HEK293 (cell line): ENCODE data around the gene ITGB1.

ENCODE experiments used
- FEZF1 ChIP-seq: fragments of 450-650 bp; formaldehyde crosslinking; IDR thresholded peaks from 2 replicates; pipeline ENCODE4 v1.5.1; 2016; ENCODE audit warnings: missing biosample characterization, missing genetic modification characterization
- GLIS1 ChIP-seq: fragments of 450-650 bp; formaldehyde crosslinking; IDR thresholded peaks from 2 replicates; pipeline ENCODE4 v1.5.1; 2016; ENCODE audit warnings: missing biosample characterization, missing genetic modification characterization
- IKZF3 ChIP-seq: fragments of 450-650 bp; IDR thresholded peaks from 2 replicates; pipeline ENCODE4 v1.5.0; 2018; ENCODE audit warnings: missing biosample characterization, mild to moderate bottlenecking, missing genetic modification characterization, moderate library complexity
- KLF7 ChIP-seq: fragments of 450-650 bp; formaldehyde crosslinking; IDR thresholded peaks from 2 replicates; pipeline ENCODE4 v1.5.1; 2016; ENCODE audit warnings: missing biosample characterization, missing genetic modification characterization, borderline replicate concordance
- SETDB1 ChIP-seq: IDR thresholded peaks from one replicate; pipeline ENCODE4 v1.6.1; 2017; ENCODE audit warnings: mild to moderate bottlenecking, low read length, moderate library complexity, mixed read lengths; ENCODE audit not compliant: insufficient read length
- WT1 ChIP-seq: fragments of 450-650 bp; formaldehyde crosslinking; IDR thresholded peaks from 2 replicates; pipeline ENCODE4 v1.5.1; 2016; ENCODE audit warnings: missing biosample characterization, missing genetic modification characterization
- ZNF140 ChIP-seq: fragments of 450-650 bp; formaldehyde crosslinking; IDR thresholded peaks from 2 replicates; pipeline ENCODE4 v1.5.1; 2016; ENCODE audit warnings: missing biosample characterization, missing genetic modification characterization
- ZNF146 ChIP-seq: fragments of 450-650 bp; formaldehyde crosslinking; IDR thresholded peaks from 2 replicates; pipeline ENCODE4 v1.5.1; 2016; ENCODE audit warnings: missing biosample characterization, missing genetic modification characterization
- ZNF174 ChIP-seq: fragments of 450-650 bp; formaldehyde crosslinking; IDR thresholded peaks from 2 replicates; pipeline ENCODE4 v1.5.0; 2017; ENCODE audit warnings: missing biosample characterization, mild to moderate bottlenecking, missing genetic modification characterization
- ZNF221 ChIP-seq: fragments of 450-650 bp; formaldehyde crosslinking; IDR thresholded peaks from 2 replicates; pipeline ENCODE4 v1.5.1; 2017; ENCODE audit warnings: missing biosample characterization, missing genetic modification characterization, borderline replicate concordance
- ZNF24 ChIP-seq: fragments of 450-650 bp; formaldehyde crosslinking; IDR thresholded peaks from 2 replicates; pipeline ENCODE4 v1.5.1; 2016; ENCODE audit warnings: missing biosample characterization, missing genetic modification characterization
- ZNF341 ChIP-seq: fragments of 450-650 bp; formaldehyde crosslinking; IDR thresholded peaks from 2 replicates; pipeline ENCODE4; 2016; ENCODE audit warnings: low read depth, missing biosample characterization, missing genetic modification characterization
- ZNF354C ChIP-seq: fragments of 450-650 bp; formaldehyde crosslinking; IDR thresholded peaks from 2 replicates; pipeline ENCODE4 v1.5.1; 2016; ENCODE audit warnings: missing biosample characterization, missing genetic modification characterization, low read depth, borderline replicate concordance
- ZNF423 ChIP-seq: fragments of 450-650 bp; formaldehyde crosslinking; IDR thresholded peaks from 2 replicates; pipeline ENCODE4 v1.5.1; 2016; ENCODE audit warnings: missing biosample characterization, missing genetic modification characterization
- ZNF473 ChIP-seq: fragments of 450-650 bp; formaldehyde crosslinking; IDR thresholded peaks from 2 replicates; pipeline ENCODE4 v1.5.1; 2017; ENCODE audit warnings: missing biosample characterization, missing genetic modification characterization
- ZNF521 ChIP-seq: fragments of 450-650 bp; formaldehyde crosslinking; IDR thresholded peaks from 2 replicates; pipeline ENCODE4 v1.5.1; 2017; ENCODE audit warnings: missing biosample characterization, mild to moderate bottlenecking, missing genetic modification characterization
- ZNF585B ChIP-seq: fragments of 450-650 bp; formaldehyde crosslinking; IDR thresholded peaks from 2 replicates; pipeline ENCODE4 v1.5.1; 2016; ENCODE audit warnings: missing biosample characterization, missing genetic modification characterization
- ZNF623 ChIP-seq: fragments of 450-650 bp; formaldehyde crosslinking; IDR thresholded peaks from 2 replicates; pipeline ENCODE4 v1.5.1; 2016; ENCODE audit warnings: missing biosample characterization, missing genetic modification characterization
- ZNF626 ChIP-seq: fragments of 450-650 bp; sonication (Bioruptor Pico); formaldehyde crosslinking; IDR thresholded peaks from 2 replicates; pipeline ENCODE4 v1.5.1; 2018; ENCODE audit warnings: missing biosample characterization, missing genetic modification characterization, inconsistent platforms
- ZNF707 ChIP-seq: fragments of 450-650 bp; formaldehyde crosslinking; IDR thresholded peaks from 2 replicates; pipeline ENCODE4 v1.5.1; 2016; ENCODE audit warnings: missing biosample characterization, missing genetic modification characterization
- ZNF776 ChIP-seq: fragments of 450-650 bp; formaldehyde crosslinking; IDR thresholded peaks from 2 replicates; pipeline ENCODE4 v1.5.0; 2017; ENCODE audit warnings: missing biosample characterization, missing genetic modification characterization, borderline replicate concordance
- TF ChIP-seq, protein P1 (sequence below): fragments of 450-650 bp; formaldehyde crosslinking; IDR thresholded peaks from 2 replicates; pipeline ENCODE4 v1.5.1; 2016; ENCODE audit warnings: missing biosample characterization, missing genetic modification characterization
- TF ChIP-seq, protein P2 (sequence below): fragments of 450-650 bp; formaldehyde crosslinking; IDR thresholded peaks from 2 replicates; pipeline ENCODE4 v1.5.1; 2017; ENCODE audit warnings: missing biosample characterization, missing genetic modification characterization
- TF ChIP-seq, protein P3 (sequence below): fragments of 450-650 bp; formaldehyde crosslinking; IDR thresholded peaks from 2 replicates; pipeline ENCODE4 v1.5.1; 2017; ENCODE audit warnings: missing biosample characterization, missing genetic modification characterization
- TF ChIP-seq, protein P4 (sequence below): fragments of 450-650 bp; formaldehyde crosslinking; IDR thresholded peaks from 2 replicates; pipeline ENCODE4 v1.5.1; 2016; ENCODE audit warnings: missing biosample characterization, missing genetic modification characterization
- TF ChIP-seq, protein P5 (sequence below): IDR thresholded peaks from 2 replicates; pipeline ENCODE4 v1.6.1; 2011; ENCODE audit warnings: mild to moderate bottlenecking, low read depth, low read length, borderline replicate concordance
- TF ChIP-seq, protein P6 (sequence below): fragments of 450-650 bp; formaldehyde crosslinking; IDR thresholded peaks from 2 replicates; pipeline ENCODE4 v1.5.1; 2016; ENCODE audit warnings: missing biosample characterization, missing genetic modification characterization
- TF ChIP-seq, protein P7 (sequence below): fragments of 450-650 bp; formaldehyde crosslinking; IDR thresholded peaks from 2 replicates; pipeline ENCODE4 v1.5.0; 2017; ENCODE audit warnings: missing biosample characterization, missing genetic modification characterization, borderline replicate concordance

Gene ITGB1

DNA sequence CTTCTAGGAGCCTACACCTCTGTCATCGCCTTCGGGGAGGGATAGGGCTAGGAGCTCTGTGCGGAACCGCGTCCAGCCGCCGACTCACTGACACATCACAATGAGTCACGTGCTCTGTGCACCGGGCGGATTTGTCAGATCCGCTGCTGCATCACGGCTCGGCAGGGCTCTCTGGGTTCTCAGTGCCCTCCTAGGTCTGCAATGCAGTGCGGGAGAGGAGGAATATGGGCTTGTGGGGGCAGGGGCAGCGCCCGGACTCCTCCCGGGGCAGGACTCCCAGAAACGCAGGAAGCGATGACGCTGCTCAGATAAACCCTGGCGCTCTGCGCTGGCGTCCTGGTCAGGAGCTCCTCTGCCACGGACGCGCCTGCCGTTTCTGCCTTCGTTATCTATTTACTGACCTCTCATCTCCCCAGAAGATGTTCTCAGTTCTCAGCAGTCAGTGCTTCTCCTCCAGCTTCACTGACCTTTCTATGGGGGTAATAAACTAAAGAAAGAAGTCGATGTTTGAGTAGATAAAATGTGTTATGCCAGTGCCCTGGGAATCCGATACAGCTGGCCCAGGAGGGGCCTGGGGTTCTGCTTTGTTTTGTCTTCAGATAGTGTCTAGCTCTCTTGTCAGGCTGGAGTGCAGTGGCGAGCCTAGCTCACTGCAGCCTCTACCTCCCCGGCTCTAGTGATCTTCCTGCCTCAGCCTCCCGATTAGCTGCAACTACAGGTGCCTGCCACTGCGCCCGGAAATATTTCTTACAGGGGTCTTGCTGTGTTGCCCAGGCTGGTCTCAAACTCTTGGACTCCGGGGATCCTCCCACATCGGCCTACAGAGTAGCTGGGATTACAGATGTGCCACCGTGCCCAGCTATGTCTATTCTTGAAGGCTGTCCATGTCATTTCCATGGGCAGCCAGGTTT is 22.8 kb upstream of the ITGB1 start (continued):
- no peak for TF ChIP-seq ZNF626 (tag by site-specific recombination)
- TF ChIP-seq, protein P1, sequence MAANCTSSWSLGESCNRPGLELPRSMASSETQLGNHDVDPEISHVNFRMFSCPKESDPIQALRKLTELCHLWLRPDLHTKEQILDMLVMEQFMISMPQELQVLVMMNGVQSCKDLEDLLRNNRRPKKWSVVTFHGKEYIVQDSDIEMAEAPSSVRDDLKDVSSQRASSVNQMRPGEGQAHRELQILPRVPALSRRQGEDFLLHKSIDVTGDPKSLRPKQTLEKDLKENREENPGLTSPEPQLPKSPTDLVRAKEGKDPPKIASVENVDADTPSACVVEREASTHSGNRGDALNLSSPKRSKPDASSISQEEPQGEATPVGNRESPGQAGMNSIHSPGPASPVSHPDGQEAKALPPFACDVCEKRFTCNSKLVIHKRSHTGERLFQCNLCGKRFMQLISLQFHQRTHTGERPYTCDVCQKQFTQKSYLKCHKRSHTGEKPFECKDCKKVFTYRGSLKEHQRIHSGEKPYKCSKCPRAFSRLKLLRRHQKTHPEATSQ (tag by site-specific recombination), result peak; percentile 65; the same call in 1 of the 2 replicates
- TF ChIP-seq ZNF423, result no peak
- TF ChIP-seq, protein P2, sequence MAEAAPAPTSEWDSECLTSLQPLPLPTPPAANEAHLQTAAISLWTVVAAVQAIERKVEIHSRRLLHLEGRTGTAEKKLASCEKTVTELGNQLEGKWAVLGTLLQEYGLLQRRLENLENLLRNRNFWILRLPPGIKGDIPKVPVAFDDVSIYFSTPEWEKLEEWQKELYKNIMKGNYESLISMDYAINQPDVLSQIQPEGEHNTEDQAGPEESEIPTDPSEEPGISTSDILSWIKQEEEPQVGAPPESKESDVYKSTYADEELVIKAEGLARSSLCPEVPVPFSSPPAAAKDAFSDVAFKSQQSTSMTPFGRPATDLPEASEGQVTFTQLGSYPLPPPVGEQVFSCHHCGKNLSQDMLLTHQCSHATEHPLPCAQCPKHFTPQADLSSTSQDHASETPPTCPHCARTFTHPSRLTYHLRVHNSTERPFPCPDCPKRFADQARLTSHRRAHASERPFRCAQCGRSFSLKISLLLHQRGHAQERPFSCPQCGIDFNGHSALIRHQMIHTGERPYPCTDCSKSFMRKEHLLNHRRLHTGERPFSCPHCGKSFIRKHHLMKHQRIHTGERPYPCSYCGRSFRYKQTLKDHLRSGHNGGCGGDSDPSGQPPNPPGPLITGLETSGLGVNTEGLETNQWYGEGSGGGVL, result 0 out of 2 replicates have a peak, but pooled peaks have one; percentile 31
- TF ChIP-seq KLF7 (tag by site-specific recombination), result no peak
- no peak for TF ChIP-seq ZNF521 (tag by site-specific recombination)
- no peak for TF ChIP-seq ZNF623 (tag by site-specific recombination)
- TF ChIP-seq, protein P3, sequence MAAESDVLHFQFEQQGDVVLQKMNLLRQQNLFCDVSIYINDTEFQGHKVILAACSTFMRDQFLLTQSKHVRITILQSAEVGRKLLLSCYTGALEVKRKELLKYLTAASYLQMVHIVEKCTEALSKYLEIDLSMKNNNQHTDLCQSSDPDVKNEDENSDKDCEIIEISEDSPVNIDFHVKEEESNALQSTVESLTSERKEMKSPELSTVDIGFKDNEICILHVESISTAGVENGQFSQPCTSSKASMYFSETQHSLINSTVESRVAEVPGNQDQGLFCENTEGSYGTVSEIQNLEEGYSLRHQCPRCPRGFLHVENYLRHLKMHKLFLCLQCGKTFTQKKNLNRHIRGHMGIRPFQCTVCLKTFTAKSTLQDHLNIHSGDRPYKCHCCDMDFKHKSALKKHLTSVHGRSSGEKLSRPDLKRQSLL (tag by site-specific recombination), result no peak
- no peak for TF ChIP-seq ZNF585B
- TF ChIP-seq, protein P4, sequence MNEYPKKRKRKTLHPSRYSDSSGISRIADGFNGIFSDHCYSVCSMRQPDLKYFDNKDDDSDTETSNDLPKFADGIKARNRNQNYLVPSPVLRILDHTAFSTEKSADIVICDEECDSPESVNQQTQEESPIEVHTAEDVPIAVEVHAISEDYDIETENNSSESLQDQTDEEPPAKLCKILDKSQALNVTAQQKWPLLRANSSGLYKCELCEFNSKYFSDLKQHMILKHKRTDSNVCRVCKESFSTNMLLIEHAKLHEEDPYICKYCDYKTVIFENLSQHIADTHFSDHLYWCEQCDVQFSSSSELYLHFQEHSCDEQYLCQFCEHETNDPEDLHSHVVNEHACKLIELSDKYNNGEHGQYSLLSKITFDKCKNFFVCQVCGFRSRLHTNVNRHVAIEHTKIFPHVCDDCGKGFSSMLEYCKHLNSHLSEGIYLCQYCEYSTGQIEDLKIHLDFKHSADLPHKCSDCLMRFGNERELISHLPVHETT (tag by site-specific recombination), result 0 out of 2 replicates have a peak, but pooled peaks have one; percentile 60
- peak; percentile 83 for TF ChIP-seq IKZF3 (tag by site-specific recombination)
- no peak for TF ChIP-seq ZNF221 (tag by site-specific recombination)
- no peak for TF ChIP-seq ZNF146 (tag by site-specific recombination)
- TF ChIP-seq SETDB1, result no peak
- TF ChIP-seq ZNF776 (tag by site-specific recombination), result no peak
- peak; percentile 96 for TF ChIP-seq GLIS1 (tag by site-specific recombination)
- TF ChIP-seq, protein P5, sequence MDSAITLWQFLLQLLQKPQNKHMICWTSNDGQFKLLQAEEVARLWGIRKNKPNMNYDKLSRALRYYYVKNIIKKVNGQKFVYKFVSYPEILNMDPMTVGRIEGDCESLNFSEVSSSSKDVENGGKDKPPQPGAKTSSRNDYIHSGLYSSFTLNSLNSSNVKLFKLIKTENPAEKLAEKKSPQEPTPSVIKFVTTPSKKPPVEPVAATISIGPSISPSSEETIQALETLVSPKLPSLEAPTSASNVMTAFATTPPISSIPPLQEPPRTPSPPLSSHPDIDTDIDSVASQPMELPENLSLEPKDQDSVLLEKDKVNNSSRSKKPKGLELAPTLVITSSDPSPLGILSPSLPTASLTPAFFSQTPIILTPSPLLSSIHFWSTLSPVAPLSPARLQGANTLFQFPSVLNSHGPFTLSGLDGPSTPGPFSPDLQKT, result no peak
- no peak for TF ChIP-seq ZNF174 (tag by site-specific recombination)
- TF ChIP-seq, protein P6, sequence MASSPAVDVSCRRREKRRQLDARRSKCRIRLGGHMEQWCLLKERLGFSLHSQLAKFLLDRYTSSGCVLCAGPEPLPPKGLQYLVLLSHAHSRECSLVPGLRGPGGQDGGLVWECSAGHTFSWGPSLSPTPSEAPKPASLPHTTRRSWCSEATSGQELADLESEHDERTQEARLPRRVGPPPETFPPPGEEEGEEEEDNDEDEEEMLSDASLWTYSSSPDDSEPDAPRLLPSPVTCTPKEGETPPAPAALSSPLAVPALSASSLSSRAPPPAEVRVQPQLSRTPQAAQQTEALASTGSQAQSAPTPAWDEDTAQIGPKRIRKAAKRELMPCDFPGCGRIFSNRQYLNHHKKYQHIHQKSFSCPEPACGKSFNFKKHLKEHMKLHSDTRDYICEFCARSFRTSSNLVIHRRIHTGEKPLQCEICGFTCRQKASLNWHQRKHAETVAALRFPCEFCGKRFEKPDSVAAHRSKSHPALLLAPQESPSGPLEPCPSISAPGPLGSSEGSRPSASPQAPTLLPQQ, result no peak; the same call in none of the 2 replicates
- TF ChIP-seq ZNF473, result no peak
- TF ChIP-seq ZNF24 (tag by site-specific recombination), result 0 out of 2 replicates have a peak, but pooled peaks have one; percentile 47
- peak; percentile 76 for TF ChIP-seq WT1 (tag by site-specific recombination)
- TF ChIP-seq ZNF354C (tag by site-specific recombination), result no peak
- TF ChIP-seq ZNF140, result no peak
- TF ChIP-seq ZNF341 (tag by site-specific recombination), result peak; percentile 53
- TF ChIP-seq, protein P7, sequence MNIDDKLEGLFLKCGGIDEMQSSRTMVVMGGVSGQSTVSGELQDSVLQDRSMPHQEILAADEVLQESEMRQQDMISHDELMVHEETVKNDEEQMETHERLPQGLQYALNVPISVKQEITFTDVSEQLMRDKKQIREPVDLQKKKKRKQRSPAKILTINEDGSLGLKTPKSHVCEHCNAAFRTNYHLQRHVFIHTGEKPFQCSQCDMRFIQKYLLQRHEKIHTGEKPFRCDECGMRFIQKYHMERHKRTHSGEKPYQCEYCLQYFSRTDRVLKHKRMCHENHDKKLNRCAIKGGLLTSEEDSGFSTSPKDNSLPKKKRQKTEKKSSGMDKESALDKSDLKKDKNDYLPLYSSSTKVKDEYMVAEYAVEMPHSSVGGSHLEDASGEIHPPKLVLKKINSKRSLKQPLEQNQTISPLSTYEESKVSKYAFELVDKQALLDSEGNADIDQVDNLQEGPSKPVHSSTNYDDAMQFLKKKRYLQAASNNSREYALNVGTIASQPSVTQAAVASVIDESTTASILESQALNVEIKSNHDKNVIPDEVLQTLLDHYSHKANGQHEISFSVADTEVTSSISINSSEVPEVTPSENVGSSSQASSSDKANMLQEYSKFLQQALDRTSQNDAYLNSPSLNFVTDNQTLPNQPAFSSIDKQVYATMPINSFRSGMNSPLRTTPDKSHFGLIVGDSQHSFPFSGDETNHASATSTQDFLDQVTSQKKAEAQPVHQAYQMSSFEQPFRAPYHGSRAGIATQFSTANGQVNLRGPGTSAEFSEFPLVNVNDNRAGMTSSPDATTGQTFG (tag by site-specific recombination), result no peak
- TF ChIP-seq ZNF707 (tag by site-specific recombination), result no peak
- TF ChIP-seq FEZF1 (tag by site-specific recombination), result no peak
